ENCODE results near the gene ZIK1. TPM values are rescaled to one million over a fixed set of nuclear protein-coding genes. Genes with fewer than 3 reads are reported as not detected.
A peak's percentile ranks its signal among the peaks of the same experiment; 100 is the strongest.

The ZIK1 gene
- total RNA-seq, 1 donor from 2014 or later, result 4.0 TPM

GRCh38 chr19:57632987-57633831 lies 49.3 kb downstream of the ZIK1 start, which contains the start of gene ZNF211:
ZNF211 (plus strand) TSS chr19:57633168; CDS start chr19:57633347, 179 bp downstream.
- intact Hi-C loops (cut with micrococcal nuclease), result no loop called here
- peaks cover 55% of the 10 kb centered on the region for H3K36me3 ChIP-seq
- peak; percentile 15 for TF ChIP-seq CTCF (IDR thresholded peaks at IDR 0.05; ENCODE audit: borderline replicate concordance)
- peak within 1 kb of the TSS; percentile 88 for H3K4me3 ChIP-seq
- H3K27me3 ChIP-seq (ENCODE audit: low read depth), result no peaks in the 10 kb centered on the region
- peak; percentile 94 for DNase-seq
- peaks cover 25% of the 10 kb centered on the region for H3K4me1 ChIP-seq
- H3K27ac ChIP-seq (replicated peaks), result peak within 1 kb of the TSS; percentile 86
- H3K9me3 ChIP-seq (replicated peaks), result peaks cover 46% of the 10 kb centered on the region

- Histone ChIP-seq H3K9me3 (replicated peaks) (peaks cover 46% of the 10 kb centered on the region), H3K36me3 (peaks cover 60% of the 10 kb centered on the region), H3K27ac (replicated peaks) (peak overlapping the region; percentile 86), H3K4me1 (peaks cover 25% of the 10 kb centered on the region), H3K27me3 (ENCODE audit: low read depth) (no peaks in the 10 kb centered on the region), H3K4me3 (peak overlapping the region; percentile 88)
- intact Hi-C loops (cut with micrococcal nuclease), result no loop called here
- DNase-seq, result no peak
- no peak for TF ChIP-seq CTCF (IDR thresholded peaks at IDR 0.05; ENCODE audit: borderline replicate concordance)
These were observed 49.8 kb downstream of the ZIK1 start for GRCh38 chr19:57633832-57634131.

GRCh38 chr19:57637379-57637778 lies 53.4 kb downstream of the ZIK1 start:
- Histone ChIP-seq H3K27ac (replicated peaks) (no peak overlapping the region), H3K4me3 (no peak overlapping the region), H3K9me3 (replicated peaks) (peaks cover 76% of the 10 kb centered on the region), H3K36me3 (peaks cover 82% of the 10 kb centered on the region), H3K4me1 (peaks cover 31% of the 10 kb centered on the region), H3K27me3 (ENCODE audit: low read depth) (no peaks in the 10 kb centered on the region)
- intact Hi-C loops (cut with micrococcal nuclease), result no loop called here
- no peak for DNase-seq
- no peak for TF ChIP-seq CTCF (IDR thresholded peaks at IDR 0.05; ENCODE audit: borderline replicate concordance)

- no peaks in the 10 kb centered on the region for H3K27me3 ChIP-seq (ENCODE audit: low read depth)
- H3K4me3 ChIP-seq, result no peak overlapping the region
- no peak overlapping the region for H3K27ac ChIP-seq (replicated peaks)
- DNase-seq, result no peak
- intact Hi-C loops (cut with micrococcal nuclease), result no loop called here
- peaks cover 18% of the 10 kb centered on the region for H3K4me1 ChIP-seq
- peaks cover 74% of the 10 kb centered on the region for H3K36me3 ChIP-seq
- H3K9me3 ChIP-seq (replicated peaks), result peaks cover 96% of the 10 kb centered on the region
- no peak for TF ChIP-seq CTCF (IDR thresholded peaks at IDR 0.05; ENCODE audit: borderline replicate concordance)
These were observed 57.8 kb downstream of the ZIK1 start for GRCh38 chr19:57641715-57642234.

GRCh38 chr19:57642396-57643046 lies 58.6 kb downstream of the ZIK1 start:
- TF ChIP-seq CTCF (IDR thresholded peaks at IDR 0.05; ENCODE audit: borderline replicate concordance), result no peak
- peaks cover 92% of the 10 kb centered on the region for H3K9me3 ChIP-seq (replicated peaks)
- H3K4me3 ChIP-seq, result no peak overlapping the region
- intact Hi-C loops (cut with micrococcal nuclease), result no loop called here
- H3K27me3 ChIP-seq (ENCODE audit: low read depth), result no peaks in the 10 kb centered on the region
- no peak for DNase-seq
- H3K4me1 ChIP-seq, result peaks cover 18% of the 10 kb centered on the region
- peaks cover 66% of the 10 kb centered on the region for H3K36me3 ChIP-seq
- no peak overlapping the region for H3K27ac ChIP-seq (replicated peaks)

Other genes starting within 250 kb of the ZIK1 start
- 8.0 TPM for gene ZNF304, start 232.9 kb upstream of the ZIK1 start, total RNA-seq
- 11.4 TPM for gene TRAPPC2B, start 220.6 kb upstream of the ZIK1 start, total RNA-seq
- gene ZNF547, start 220.6 kb upstream of the ZIK1 start, total RNA-seq, result 3.6 TPM
- gene ZNF548, start 194.3 kb upstream of the ZIK1 start, total RNA-seq, result 14.4 TPM
- gene ZNF17, start 173.0 kb upstream of the ZIK1 start, total RNA-seq, result 8.9 TPM
- 3.4 TPM for gene ZNF749, start 148.8 kb upstream of the ZIK1 start, total RNA-seq
- gene VN1R1, start 127.0 kb upstream of the ZIK1 start, total RNA-seq, result 3.3 TPM
- 22.6 TPM for gene ZNF772, start 106.6 kb upstream of the ZIK1 start, total RNA-seq
- gene ZNF419, start 96.4 kb upstream of the ZIK1 start, total RNA-seq, result 9.0 TPM
- 4.1 TPM for gene ZNF773, start 84.2 kb upstream of the ZIK1 start, total RNA-seq
- gene ZNF549, start 56.8 kb upstream of the ZIK1 start, total RNA-seq, result 3.8 TPM
- gene ZNF550, start 24.3 kb upstream of the ZIK1 start, total RNA-seq, result 10.8 TPM
- 4.6 TPM for gene ZNF416, start 5.2 kb upstream of the ZIK1 start, total RNA-seq
- 4.7 TPM for gene ZNF530, start 15.7 kb downstream of the ZIK1 start, total RNA-seq
- gene ZNF134, start 30.1 kb downstream of the ZIK1 start, total RNA-seq, result 13.3 TPM
- gene ZNF211, start 49.0 kb downstream of the ZIK1 start, total RNA-seq, result 10.0 TPM
- not detected for gene ZSCAN4, start 84.8 kb downstream of the ZIK1 start, total RNA-seq
- 3.6 TPM for gene ZNF551, start 97.8 kb downstream of the ZIK1 start, total RNA-seq
- gene ZNF154, start 125.1 kb downstream of the ZIK1 start, total RNA-seq, result 4.8 TPM
- 9.3 TPM for gene ZNF671, start 143.5 kb downstream of the ZIK1 start, total RNA-seq
- gene ZNF776, start 162.7 kb downstream of the ZIK1 start, total RNA-seq, result 12.9 TPM
- 12.0 TPM for gene ZNF586, start 185.5 kb downstream of the ZIK1 start, total RNA-seq
- gene ZNF552, start 230.8 kb downstream of the ZIK1 start, total RNA-seq, result 3.9 TPM
- gene ZNF587B, start 246.2 kb downstream of the ZIK1 start, total RNA-seq, result 6.7 TPM

All from left ventricle myocardium inferior (tissue), 1 donor.